Neural cell (in vitro differentiated cells): ENCODE data around the gene NLN.

Source experiments
- CTCF ChIP-seq: fragments of 450-650 bp; IDR thresholded peaks from 2 replicates; pipeline ENCODE4 v1.5.1; 2014; ENCODE audit warnings: antibody characterized with exemption, mild to moderate bottlenecking, moderate library complexity; ENCODE audit not compliant: poor library complexity, severe bottlenecking
- EZH2 ChIP-seq: fragments of 200-600, 300-800 bp; shearing (Covaris generic), sonication (generic); IDR thresholded peaks from 2 replicates; pipeline ENCODE4 v1.6.1; 2014; ENCODE audit warnings: antibody characterized with exemption, low read length, borderline replicate concordance, mild to moderate bottlenecking; ENCODE audit not compliant: insufficient read depth, poor library complexity, severe bottlenecking
- MXI1 ChIP-seq: fragments of 450-650 bp; conservative IDR thresholded peaks from 2 replicates; pipeline ENCODE4 v1.6.1; 2014; ENCODE audit warnings: antibody characterized with exemption, mild to moderate bottlenecking; ENCODE audit not compliant: poor library complexity, severe bottlenecking
- POLR2AphosphoS5 ChIP-seq: IDR thresholded peaks from 2 replicates; pipeline ENCODE4 v1.6.1; 2012

- no peak for TF ChIP-seq POLR2AphosphoS5
- TF ChIP-seq MXI1 = no peak
- no peak for TF ChIP-seq EZH2
- TF ChIP-seq CTCF = no peak
Measured at GRCh38 chr5:65832152-65832551, 110.1 kb downstream of the NLN start.
